Esophagus muscularis mucosa (tissue), 4 donors: ENCODE data around the gene EID2.

Source experiments
- CTCF ChIP-seq, 3 experiments: fragments of 200-600 bp in 2 of 3; fragments of 450-650 bp in 1 of 3; sonication (generic) in 2 of 3; IDR thresholded peaks; one replicate each; pipeline ENCODE4 v1.5.1; 2017 to 2019; ENCODE audit warnings: antibody characterized with exemption in 3 of 3, mild to moderate bottlenecking in 2 of 3, moderate library complexity in 1 of 3
- EP300 ChIP-seq: sonication (generic); formaldehyde crosslinking; IDR thresholded peaks from one replicate; pipeline ENCODE4 v1.6.1; 2017; ENCODE audit warnings: antibody characterized with exemption
- POLR2A ChIP-seq: fragments of 450-650 bp; IDR thresholded peaks from one replicate; pipeline ENCODE4 v1.6.1; 2017; ENCODE audit warnings: antibody characterized with exemption, moderate library complexity, mild to moderate bottlenecking, low read depth
- POLR2AphosphoS5 ChIP-seq, 2 donors: sonication (generic); formaldehyde crosslinking; IDR thresholded peaks; one replicate each; pipeline ENCODE4 v1.6.1; 2017; ENCODE audit warnings: antibody characterized with exemption in 2 of 2

GRCh38 chr19:39587496-39587895 lies 47.5 kb upstream of the EID2 start:
- TF ChIP-seq CTCF (IDR thresholded peaks at IDR 0.05) (no peak), EP300 (no peak), POLR2A (no peak), POLR2AphosphoS5 (IDR thresholded peaks at IDR 0.05) (no peak)
